ENCODE measurements around the gene TPRN. TPM values are rescaled to one million over a fixed set of nuclear protein-coding genes. Genes with fewer than 3 reads are reported as not detected.

The TPRN gene
- total and polyA plus RNA-seq, 9 of the 15 experiments (the other 6 are each of a cell fraction or from before 2014, with no cell fraction given): 0.31 to 31.9 (median 4.4) TPM

- no peak for TF ChIP-seq MEIS2 (IDR thresholded peaks at IDR 0.05; ENCODE audit: partially characterized antibody)
- TF ChIP-seq, protein P1, sequence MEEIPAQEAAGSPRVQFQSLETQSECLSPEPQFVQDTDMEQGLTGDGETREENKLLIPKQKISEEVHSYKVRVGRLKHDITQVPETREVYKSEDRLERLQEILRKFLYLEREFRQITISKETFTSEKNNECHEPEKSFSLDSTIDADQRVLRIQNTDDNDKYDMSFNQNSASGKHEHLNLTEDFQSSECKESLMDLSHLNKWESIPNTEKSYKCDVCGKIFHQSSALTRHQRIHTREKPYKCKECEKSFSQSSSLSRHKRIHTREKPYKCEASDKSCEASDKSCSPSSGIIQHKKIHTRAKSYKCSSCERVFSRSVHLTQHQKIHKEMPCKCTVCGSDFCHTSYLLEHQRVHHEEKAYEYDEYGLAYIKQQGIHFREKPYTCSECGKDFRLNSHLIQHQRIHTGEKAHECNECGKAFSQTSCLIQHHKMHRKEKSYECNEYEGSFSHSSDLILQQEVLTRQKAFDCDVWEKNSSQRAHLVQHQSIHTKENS (CRISPR knock-in tag; IDR thresholded peaks at IDR 0.05): no peak
- TF ChIP-seq EP400 (IDR thresholded peaks at IDR 0.05): no peak
- no peak for TF ChIP-seq MTF1 (CRISPR knock-in tag; IDR thresholded peaks at IDR 0.05; ENCODE audit: borderline replicate concordance)
- no peak for TF ChIP-seq SIX5 (IDR thresholded peaks at IDR 0.05; ENCODE audit: borderline replicate concordance in 1 of 2, insufficient read depth in 1 of 2, low read depth in 1 of 2, low read length in 2 of 2)
- TF ChIP-seq FOXP1 (CRISPR knock-in tag; IDR thresholded peaks at IDR 0.05): no peak
- no peak for TF ChIP-seq KAT7 (CRISPR knock-in tag; IDR thresholded peaks at IDR 0.05; ENCODE audit: borderline replicate concordance)
- TF ChIP-seq, protein P2, sequence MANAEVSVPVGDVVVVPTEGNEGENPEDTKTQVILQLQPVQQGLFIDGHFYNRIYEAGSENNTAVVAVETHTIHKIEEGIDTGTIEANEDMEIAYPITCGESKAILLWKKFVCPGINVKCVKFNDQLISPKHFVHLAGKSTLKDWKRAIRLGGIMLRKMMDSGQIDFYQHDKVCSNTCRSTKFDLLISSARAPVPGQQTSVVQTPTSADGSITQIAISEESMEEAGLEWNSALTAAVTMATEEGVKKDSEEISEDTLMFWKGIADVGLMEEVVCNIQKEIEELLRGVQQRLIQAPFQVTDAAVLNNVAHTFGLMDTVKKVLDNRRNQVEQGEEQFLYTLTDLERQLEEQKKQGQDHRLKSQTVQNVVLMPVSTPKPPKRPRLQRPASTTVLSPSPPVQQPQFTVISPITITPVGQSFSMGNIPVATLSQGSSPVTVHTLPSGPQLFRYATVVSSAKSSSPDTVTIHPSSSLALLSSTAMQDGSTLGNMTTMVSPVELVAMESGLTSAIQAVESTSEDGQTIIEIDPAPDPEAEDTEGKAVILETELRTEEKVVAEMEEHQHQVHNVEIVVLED (CRISPR knock-in tag; IDR thresholded peaks at IDR 0.05): no peak
- no peak for TF ChIP-seq RAD21 (CRISPR knock-in tag; conservative IDR thresholded peaks at IDR 0.05 in 1 of 2, IDR thresholded peaks at IDR 0.05 in 1 of 2)
- no peak for TF ChIP-seq CREB1 (IDR thresholded peaks at IDR 0.05)
- TF ChIP-seq CREB1 (CRISPR knock-in tag; IDR thresholded peaks at IDR 0.05): no peak
- no peak for TF ChIP-seq ILK (tag; IDR thresholded peaks at IDR 0.05; ENCODE audit: borderline replicate concordance, low read depth)
- no peak for TF ChIP-seq CLOCK (CRISPR knock-in tag; IDR thresholded peaks at IDR 0.05; ENCODE audit: borderline replicate concordance)
- TF ChIP-seq, protein P3, sequence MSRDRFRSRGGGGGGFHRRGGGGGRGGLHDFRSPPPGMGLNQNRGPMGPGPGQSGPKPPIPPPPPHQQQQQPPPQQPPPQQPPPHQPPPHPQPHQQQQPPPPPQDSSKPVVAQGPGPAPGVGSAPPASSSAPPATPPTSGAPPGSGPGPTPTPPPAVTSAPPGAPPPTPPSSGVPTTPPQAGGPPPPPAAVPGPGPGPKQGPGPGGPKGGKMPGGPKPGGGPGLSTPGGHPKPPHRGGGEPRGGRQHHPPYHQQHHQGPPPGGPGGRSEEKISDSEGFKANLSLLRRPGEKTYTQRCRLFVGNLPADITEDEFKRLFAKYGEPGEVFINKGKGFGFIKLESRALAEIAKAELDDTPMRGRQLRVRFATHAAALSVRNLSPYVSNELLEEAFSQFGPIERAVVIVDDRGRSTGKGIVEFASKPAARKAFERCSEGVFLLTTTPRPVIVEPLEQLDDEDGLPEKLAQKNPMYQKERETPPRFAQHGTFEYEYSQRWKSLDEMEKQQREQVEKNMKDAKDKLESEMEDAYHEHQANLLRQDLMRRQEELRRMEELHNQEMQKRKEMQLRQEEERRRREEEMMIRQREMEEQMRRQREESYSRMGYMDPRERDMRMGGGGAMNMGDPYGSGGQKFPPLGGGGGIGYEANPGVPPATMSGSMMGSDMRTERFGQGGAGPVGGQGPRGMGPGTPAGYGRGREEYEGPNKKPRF (IDR thresholded peaks at IDR 0.05; ENCODE audit: low read depth, low read length): no peak
- TF ChIP-seq HEY1 (CRISPR knock-in tag; IDR thresholded peaks at IDR 0.05; ENCODE audit: borderline replicate concordance): no peak
- no peak for TF ChIP-seq KDM2B (CRISPR knock-in tag; IDR thresholded peaks at IDR 0.05)
- TF ChIP-seq MEF2D (tag; conservative IDR thresholded peaks at IDR 0.05; ENCODE audit: low read depth): no peak
- TF ChIP-seq NFXL1 (CRISPR knock-in tag; IDR thresholded peaks at IDR 0.05): no peak
- TF ChIP-seq SP1 (CRISPR knock-in tag; IDR thresholded peaks at IDR 0.05): no peak; the same call in none of the 2 replicates
Measured at GRCh38 chr9:137243626-137244485, 43.3 kb upstream of the TPRN start (continued).
